ENCODE results near the gene EEFSEC. TPM values are rescaled to one million over a fixed set of nuclear protein-coding genes. Genes with fewer than 3 reads are reported as not detected.

The EEFSEC gene
- total and polyA plus RNA-seq, 5 donors from 2014 or later, result 16.9 to 21.9 (median 18.5) TPM

- H3K27me3 Mint-ChIP-seq, result peaks cover 59% of the 10 kb centered on the region
- H3K4me1 Mint-ChIP-seq, result peaks cover 0 to 13% (median 2%) of the 10 kb centered on the region in 4 donors
- no peak for DNase-seq
- ATAC-seq (ENCODE audit: low read depth in 2 of 2), result no peak
- Histone ChIP-seq H3K27me3 (ENCODE audit: control insufficient read depth, insufficient read depth, low read length) (peaks cover 8% of the 10 kb centered on the region), H3K36me3 (ENCODE audit: control insufficient read depth, insufficient read depth, low read length) (no peaks in the 10 kb centered on the region), H3K9me3 (ENCODE audit: control insufficient read depth in 2 of 2, low read length in 2 of 2) (no peaks in the 10 kb centered on the region), H3K4me1 (ENCODE audit: control insufficient read depth, insufficient read depth, low read length, poor library complexity, severe bottlenecking) (no peaks in the 10 kb centered on the region), H3K27ac (ENCODE audit: insufficient read depth, low read length, poor library complexity, severe bottlenecking) (no peak overlapping the region), H3K4me3 (ENCODE audit: low read depth, low read length) (no peak overlapping the region)
- peaks cover 3% of the 10 kb centered on the region for H3K36me3 Mint-ChIP-seq
- no peak overlapping the region for H3K27ac Mint-ChIP-seq
- H3K9me3 Mint-ChIP-seq, result peaks cover 0 to 3% (median 0%) of the 10 kb centered on the region in 7 donors
- H3K4me3 Mint-ChIP-seq, result peak overlapping the region in 2 of 4 donors; percentile 33 to 39
These were observed 279.2 kb downstream of the EEFSEC start for GRCh38 chr3:128432301-128432970.

- Histone ChIP-seq H3K4me3 (ENCODE audit: low read depth, low read length) (no peak overlapping the region), H3K36me3 (ENCODE audit: control insufficient read depth, insufficient read depth, low read length) (no peaks in the 10 kb centered on the region), H3K9me3 (ENCODE audit: control insufficient read depth in 2 of 2, low read length in 2 of 2) (no peaks in the 10 kb centered on the region), H3K4me1 (ENCODE audit: control insufficient read depth, insufficient read depth, low read length, poor library complexity, severe bottlenecking) (no peaks in the 10 kb centered on the region), H3K27me3 (ENCODE audit: control insufficient read depth, insufficient read depth, low read length) (peaks cover 8% of the 10 kb centered on the region), H3K27ac (ENCODE audit: insufficient read depth, low read length, poor library complexity, severe bottlenecking) (no peak overlapping the region)
- Mint-ChIP-seq H3K27ac (no peak overlapping the region), H3K4me3 (peak overlapping the region in 1 of 4 donors; percentile 26), H3K27me3 (peaks cover 51% of the 10 kb centered on the region), H3K36me3 (peaks cover 3% of the 10 kb centered on the region), H3K4me1 (peaks cover 0 to 13% (median 2%) of the 10 kb centered on the region in 4 donors), H3K9me3 (peaks cover 0 to 3% (median 0%) of the 10 kb centered on the region in 7 donors)
- DNase-seq (no peak), ATAC-seq (ENCODE audit: low read depth in 2 of 2) (no peak)
These were observed 279.9 kb downstream of the EEFSEC start for GRCh38 chr3:128432971-128433836.

- H3K36me3 ChIP-seq (ENCODE audit: control insufficient read depth, insufficient read depth, low read length), result no peaks in the 10 kb centered on the region
- H3K27ac Mint-ChIP-seq, result no peak overlapping the region
- peaks cover 0 to 3% (median 0%) of the 10 kb centered on the region in 7 donors for H3K9me3 Mint-ChIP-seq
- H3K36me3 Mint-ChIP-seq, result peaks cover 3% of the 10 kb centered on the region
- H3K4me3 Mint-ChIP-seq, result no peak overlapping the region
- peaks cover 8% of the 10 kb centered on the region for H3K27me3 ChIP-seq (ENCODE audit: control insufficient read depth, insufficient read depth, low read length)
- no peaks in the 10 kb centered on the region for H3K4me1 ChIP-seq (ENCODE audit: control insufficient read depth, insufficient read depth, low read length, poor library complexity, severe bottlenecking)
- no peaks in the 10 kb centered on the region for H3K9me3 ChIP-seq (ENCODE audit: control insufficient read depth in 2 of 2, low read length in 2 of 2)
- H3K4me1 Mint-ChIP-seq, result peaks cover 0 to 13% (median 2%) of the 10 kb centered on the region in 4 donors
- DNase-seq, result no peak
- no peak for ATAC-seq (ENCODE audit: low read depth in 2 of 2)
- no peak overlapping the region for H3K27ac ChIP-seq (ENCODE audit: insufficient read depth, low read length, poor library complexity, severe bottlenecking)
- H3K4me3 ChIP-seq (ENCODE audit: low read depth, low read length), result no peak overlapping the region
- peaks cover 49% of the 10 kb centered on the region for H3K27me3 Mint-ChIP-seq
These were observed 280.5 kb downstream of the EEFSEC start for GRCh38 chr3:128433837-128434165.

GRCh38 chr3:128434524-128434923, 281.2 kb downstream of the EEFSEC start:
- Mint-ChIP-seq H3K36me3 (peaks cover 3% of the 10 kb centered on the region), H3K9me3 (peaks cover 0 to 3% (median 0%) of the 10 kb centered on the region in 7 donors), H3K4me3 (no peak overlapping the region), H3K4me1 (peaks cover 0 to 13% (median 2%) of the 10 kb centered on the region in 4 donors), H3K27me3 (peaks cover 56% of the 10 kb centered on the region), H3K27ac (no peak overlapping the region)
- H3K4me1 ChIP-seq (ENCODE audit: control insufficient read depth, insufficient read depth, low read length, poor library complexity, severe bottlenecking), result no peaks in the 10 kb centered on the region
- no peaks in the 10 kb centered on the region for H3K9me3 ChIP-seq (ENCODE audit: control insufficient read depth in 2 of 2, low read length in 2 of 2)
- DNase-seq, result no peak
- H3K4me3 ChIP-seq (ENCODE audit: low read depth, low read length), result no peak overlapping the region
- peaks cover 8% of the 10 kb centered on the region for H3K27me3 ChIP-seq (ENCODE audit: control insufficient read depth, insufficient read depth, low read length)
- no peaks in the 10 kb centered on the region for H3K36me3 ChIP-seq (ENCODE audit: control insufficient read depth, insufficient read depth, low read length)
- ATAC-seq (ENCODE audit: low read depth in 2 of 2), result no peak
- H3K27ac ChIP-seq (ENCODE audit: insufficient read depth, low read length, poor library complexity, severe bottlenecking), result no peak overlapping the region

- peaks cover 57% of the 10 kb centered on the region for H3K27me3 Mint-ChIP-seq
- H3K27ac Mint-ChIP-seq, result no peak overlapping the region
- Histone ChIP-seq H3K36me3 (ENCODE audit: control insufficient read depth, insufficient read depth, low read length) (no peaks in the 10 kb centered on the region), H3K4me1 (ENCODE audit: control insufficient read depth, insufficient read depth, low read length, poor library complexity, severe bottlenecking) (no peaks in the 10 kb centered on the region), H3K27me3 (ENCODE audit: control insufficient read depth, insufficient read depth, low read length) (peaks cover 8% of the 10 kb centered on the region), H3K9me3 (ENCODE audit: control insufficient read depth in 2 of 2, low read length in 2 of 2) (no peaks in the 10 kb centered on the region), H3K4me3 (ENCODE audit: low read depth, low read length) (no peak overlapping the region), H3K27ac (ENCODE audit: insufficient read depth, low read length, poor library complexity, severe bottlenecking) (no peak overlapping the region)
- H3K36me3 Mint-ChIP-seq, result peaks cover 3% of the 10 kb centered on the region
- ATAC-seq (ENCODE audit: low read depth in 2 of 2) (no peak), DNase-seq (no peak)
- H3K4me3 Mint-ChIP-seq, result no peak overlapping the region
- peaks cover 0 to 3% (median 0%) of the 10 kb centered on the region in 7 donors for H3K9me3 Mint-ChIP-seq
- peaks cover 0 to 13% (median 2%) of the 10 kb centered on the region in 4 donors for H3K4me1 Mint-ChIP-seq
These were observed 281.8 kb downstream of the EEFSEC start for GRCh38 chr3:128435058-128435457.

- Histone ChIP-seq H3K9me3 (ENCODE audit: control insufficient read depth in 2 of 2, low read length in 2 of 2) (no peaks in the 10 kb centered on the region), H3K27ac (ENCODE audit: insufficient read depth, low read length, poor library complexity, severe bottlenecking) (no peak overlapping the region), H3K27me3 (ENCODE audit: control insufficient read depth, insufficient read depth, low read length) (peaks cover 8% of the 10 kb centered on the region), H3K36me3 (ENCODE audit: control insufficient read depth, insufficient read depth, low read length) (no peaks in the 10 kb centered on the region), H3K4me1 (ENCODE audit: control insufficient read depth, insufficient read depth, low read length, poor library complexity, severe bottlenecking) (no peaks in the 10 kb centered on the region), H3K4me3 (ENCODE audit: low read depth, low read length) (no peak overlapping the region)
- Mint-ChIP-seq H3K9me3 (peaks cover 0 to 3% (median 0%) of the 10 kb centered on the region in 7 donors), H3K36me3 (peaks cover 2% of the 10 kb centered on the region), H3K4me3 (no peak overlapping the region), H3K27ac (no peak overlapping the region), H3K4me1 (peaks cover 0 to 13% (median 2%) of the 10 kb centered on the region in 4 donors), H3K27me3 (peaks cover 52% of the 10 kb centered on the region)
- no peak for ATAC-seq (ENCODE audit: low read depth in 2 of 2)
- no peak for DNase-seq
These were observed 282.3 kb downstream of the EEFSEC start for GRCh38 chr3:128435561-128435960.

GRCh38 chr3:128436214-128436613, 282.9 kb downstream of the EEFSEC start:
- H3K4me3 ChIP-seq (ENCODE audit: low read depth, low read length), result no peak overlapping the region
- Mint-ChIP-seq H3K27ac (peak overlapping the region in 1 of 3 donors; percentile 65), H3K9me3 (peaks cover 0 to 3% (median 0%) of the 10 kb centered on the region in 7 donors), H3K27me3 (peaks cover 52% of the 10 kb centered on the region), H3K4me3 (no peak overlapping the region), H3K4me1 (peaks cover 0 to 13% (median 0%) of the 10 kb centered on the region in 4 donors), H3K36me3 (no peaks in the 10 kb centered on the region)
- no peaks in the 10 kb centered on the region for H3K4me1 ChIP-seq (ENCODE audit: control insufficient read depth, insufficient read depth, low read length, poor library complexity, severe bottlenecking)
- H3K9me3 ChIP-seq (ENCODE audit: control insufficient read depth in 2 of 2, low read length in 2 of 2), result no peaks in the 10 kb centered on the region
- no peaks in the 10 kb centered on the region for H3K36me3 ChIP-seq (ENCODE audit: control insufficient read depth, insufficient read depth, low read length)
- DNase-seq (no peak), ATAC-seq (ENCODE audit: low read depth in 2 of 2) (no peak)
- H3K27me3 ChIP-seq (ENCODE audit: control insufficient read depth, insufficient read depth, low read length), result peaks cover 8% of the 10 kb centered on the region
- H3K27ac ChIP-seq (ENCODE audit: insufficient read depth, low read length, poor library complexity, severe bottlenecking), result no peak overlapping the region
